WTC11 (cell line): ENCODE results near the gene MSANTD2. TPM values are rescaled to one million over a fixed set of nuclear protein-coding genes. Genes with fewer than 3 reads are reported as not detected.

Source experiments
- ATAC-seq: fragments of 200-7000 bp; cut with Tn5 transposase; 2 replicates; pipeline ENCODE4 v1.10.0; 2021; ENCODE audit warnings: mild to moderate bottlenecking, moderate library complexity
- CTCF ChIA-PET: fragments of 300-600 bp; sonication (Branson Sonifier 250); formaldehyde crosslinking; loops from one replicate; lab custom pipeline; 2021; ENCODE audit warnings: antibody characterized with exemption; lab: Charles Lee
- POLR2A ChIA-PET: fragments of 350-600 bp; sonication (Branson Sonifier 250); formaldehyde crosslinking; loops from one replicate; lab custom pipeline; 2021; ENCODE audit warnings: antibody characterized with exemption; lab: Charles Lee
- DNase-seq: peaks from one replicate; pipeline ENCODE4 v3.0.0; 2021; ENCODE audit warnings: low spot score
- H3K27ac Mint-ChIP-seq: 2 replicates; pipeline ENCODE4 v1.8.0; 2021; ENCODE audit warnings: mixed read lengths
- H3K27me3 Mint-ChIP-seq: 2 replicates; pipeline ENCODE4 v1.8.0; 2021; ENCODE audit warnings: low read depth, mild to moderate bottlenecking, moderate library complexity, mixed read lengths
- H3K36me3 Mint-ChIP-seq: 2 replicates; pipeline ENCODE4 v1.8.0; 2021; ENCODE audit warnings: mixed read lengths
- H3K4me1 Mint-ChIP-seq: 2 replicates; pipeline ENCODE4 v1.8.0; 2022; ENCODE audit warnings: mixed read lengths
- H3K4me3 Mint-ChIP-seq: 2 replicates; pipeline ENCODE4 v1.8.0; 2021; ENCODE audit warnings: mild to moderate bottlenecking, moderate library complexity, mixed read lengths
- H3K9me3 Mint-ChIP-seq: 2 replicates; pipeline ENCODE4 v1.8.0; 2021; ENCODE audit warnings: mixed read lengths
- CREM ChIP-seq: sonication (generic); formaldehyde crosslinking; IDR thresholded peaks from 2 replicates; pipeline ENCODE4 v1.8.1; 2022; ENCODE audit warnings: mild to moderate bottlenecking, missing genetic modification reagents, moderate library complexity
- CTCF ChIP-seq: fragments of 200-600 bp; IDR thresholded peaks from 2 replicates; pipeline ENCODE4 v1.8.0; 2022; ENCODE audit warnings: antibody characterized with exemption
- EMX1 ChIP-seq: fragments of 250-450 bp; sonication (Bioruptor Pico); IDR thresholded peaks from 2 replicates; pipeline ENCODE4 v1.8.0; 2021; ENCODE audit warnings: mild to moderate bottlenecking
- ESRRA ChIP-seq: sonication (generic); formaldehyde crosslinking; IDR thresholded peaks from 2 replicates; pipeline ENCODE4 v1.8.1; 2022; ENCODE audit warnings: mild to moderate bottlenecking, missing genetic modification reagents, borderline replicate concordance
- GRHL2 ChIP-seq: fragments of 250-450 bp; sonication (Bioruptor Pico); IDR thresholded peaks from 2 replicates; pipeline ENCODE4 v1.8.0; 2022; ENCODE audit warnings: mild to moderate bottlenecking, moderate library complexity; ENCODE audit not compliant: insufficient replicate concordance, severe bottlenecking
- HMGA2 ChIP-seq: fragments of 250-450 bp; sonication (Bioruptor Pico); IDR thresholded peaks from 2 replicates; pipeline ENCODE4 v1.4.0; 2021; ENCODE audit warnings: mild to moderate bottlenecking, moderate library complexity
- JUN ChIP-seq: sonication (generic); formaldehyde crosslinking; IDR thresholded peaks from 2 replicates; pipeline ENCODE4 v1.8.0; 2023; ENCODE audit warnings: mild to moderate bottlenecking, missing genetic modification reagents
- KAT7 ChIP-seq: sonication (generic); formaldehyde crosslinking; IDR thresholded peaks from 2 replicates; pipeline ENCODE4 v1.8.1; 2023; ENCODE audit warnings: missing genetic modification reagents, mild to moderate bottlenecking, borderline replicate concordance
- NFATC4 ChIP-seq: fragments of 250-450 bp; sonication (Bioruptor Pico); IDR thresholded peaks from 2 replicates; pipeline ENCODE4 v1.9.0; 2021; ENCODE audit warnings: mild to moderate bottlenecking
- NFE2L1 ChIP-seq: sonication (generic); formaldehyde crosslinking; IDR thresholded peaks from 2 replicates; pipeline ENCODE4 v1.8.1; 2023; ENCODE audit warnings: missing genetic modification reagents
- NFYB ChIP-seq: sonication (generic); formaldehyde crosslinking; conservative IDR thresholded peaks from 2 replicates; pipeline ENCODE4 v1.8.0; 2022; ENCODE audit warnings: low read depth, missing genetic modification reagents
- NR2C2 ChIP-seq: sonication (generic); formaldehyde crosslinking; IDR thresholded peaks from 2 replicates; pipeline ENCODE4 v1.8.0; 2022; ENCODE audit warnings: mild to moderate bottlenecking, missing genetic modification reagents
- OVOL2 ChIP-seq: fragments of 250-450 bp; sonication (Bioruptor Pico); IDR thresholded peaks from 2 replicates; pipeline ENCODE4 v1.9.0; 2021; ENCODE audit warnings: mild to moderate bottlenecking, borderline replicate concordance
- PRRX2 ChIP-seq: fragments of 250-450 bp; sonication (Bioruptor Pico); IDR thresholded peaks from 2 replicates; pipeline ENCODE4 v1.8.0; 2021; ENCODE audit warnings: mild to moderate bottlenecking
- SP1 ChIP-seq: sonication (generic); formaldehyde crosslinking; conservative IDR thresholded peaks from 2 replicates; pipeline ENCODE4 v1.8.1; 2022; ENCODE audit warnings: missing genetic modification reagents
- TEAD4 ChIP-seq: sonication (generic); formaldehyde crosslinking; IDR thresholded peaks from 2 replicates; pipeline ENCODE4 v1.8.0; 2022; ENCODE audit warnings: mild to moderate bottlenecking, missing genetic modification reagents
- ZNF121 ChIP-seq: sonication (generic); formaldehyde crosslinking; IDR thresholded peaks from 2 replicates; pipeline ENCODE4 v1.8.0; 2023; ENCODE audit warnings: missing genetic modification reagents
- ZNF219 ChIP-seq: sonication (generic); formaldehyde crosslinking; IDR thresholded peaks from 2 replicates; pipeline ENCODE4 v1.8.0; 2023; ENCODE audit warnings: missing genetic modification reagents, mild to moderate bottlenecking, borderline replicate concordance
- ZNF263 ChIP-seq: sonication (generic); formaldehyde crosslinking; IDR thresholded peaks from 2 replicates; pipeline ENCODE4 v1.8.1; 2022; ENCODE audit warnings: low read depth, mild to moderate bottlenecking, moderate library complexity, missing genetic modification reagents
- ZNF671 ChIP-seq: fragments of 250-450 bp; sonication (Bioruptor Pico); IDR thresholded peaks from 2 replicates; pipeline ENCODE4 v1.8.0; 2021; ENCODE audit warnings: mild to moderate bottlenecking
- total RNA-seq: library from RNA; stranded (reverse); gene quantifications from 3 replicates; pipeline ENCODE4 v1.2.3, GENCODE V29; 2021
- TF ChIP-seq, protein P1 (sequence below): sonication (generic); formaldehyde crosslinking; IDR thresholded peaks from 2 replicates; pipeline ENCODE4 v1.8.0; 2022; ENCODE audit warnings: mild to moderate bottlenecking, missing genetic modification reagents
- TF ChIP-seq, protein P2 (sequence below): sonication (generic); formaldehyde crosslinking; IDR thresholded peaks from 2 replicates; pipeline ENCODE4 v1.8.1; 2023; ENCODE audit warnings: mild to moderate bottlenecking, missing genetic modification reagents
- TF ChIP-seq, protein P3 (sequence below): fragments of 250-450 bp; sonication (Bioruptor Pico); IDR thresholded peaks from 2 replicates; pipeline ENCODE4 v2.1.2; 2022; ENCODE audit warnings: mild to moderate bottlenecking, moderate library complexity
- TF ChIP-seq, protein P4 (sequence below): sonication (generic); formaldehyde crosslinking; IDR thresholded peaks from 2 replicates; pipeline ENCODE4 v1.8.0; 2023; ENCODE audit warnings: missing genetic modification reagents
- TF ChIP-seq, protein P5 (sequence below): sonication (generic); formaldehyde crosslinking; IDR thresholded peaks from 2 replicates; pipeline ENCODE4 v1.8.1; 2023; ENCODE audit warnings: mild to moderate bottlenecking, missing genetic modification reagents, moderate library complexity
- TF ChIP-seq, protein P6 (sequence below): fragments of 250-450 bp; sonication (Bioruptor Pico); conservative IDR thresholded peaks from 2 replicates; pipeline ENCODE4 v1.9.0; 2021; ENCODE audit warnings: mild to moderate bottlenecking

The MSANTD2 gene
- total RNA-seq, 1 experiment from 2014 or later: 17.5 TPM

DNA sequence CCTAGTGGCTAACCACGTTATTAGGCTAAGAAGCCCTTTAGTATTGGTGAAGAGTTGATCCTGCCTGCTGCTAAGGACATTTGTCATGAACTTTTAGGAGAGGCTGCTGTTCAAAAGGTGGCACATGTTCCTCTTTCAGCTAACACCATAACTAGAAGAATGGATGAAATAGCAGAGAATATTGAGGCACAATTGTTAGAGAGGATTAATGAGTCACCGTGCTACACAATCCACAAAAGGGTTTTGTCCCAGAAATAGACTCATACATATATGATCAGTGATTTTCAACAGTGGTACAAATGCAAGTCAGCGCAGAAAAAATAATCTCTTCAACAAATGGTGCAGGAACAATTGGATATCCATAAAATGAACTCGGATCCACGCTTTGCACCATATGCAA, 7.0 kb upstream of the MSANTD2 start:
- no peaks in the 10 kb centered on the region; the same call in 1 of the 2 replicates for H3K27me3 Mint-ChIP-seq
- no peak overlapping the region for H3K27ac Mint-ChIP-seq
- DNase-seq (no peak), ATAC-seq (no peak)
- H3K4me1 Mint-ChIP-seq: no peaks in the 10 kb centered on the region; the same call in 1 of the 2 replicates
- no peak for TF ChIP-seq ZNF219 (CRISPR knock-in tag)
- TF ChIP-seq, protein P1, sequence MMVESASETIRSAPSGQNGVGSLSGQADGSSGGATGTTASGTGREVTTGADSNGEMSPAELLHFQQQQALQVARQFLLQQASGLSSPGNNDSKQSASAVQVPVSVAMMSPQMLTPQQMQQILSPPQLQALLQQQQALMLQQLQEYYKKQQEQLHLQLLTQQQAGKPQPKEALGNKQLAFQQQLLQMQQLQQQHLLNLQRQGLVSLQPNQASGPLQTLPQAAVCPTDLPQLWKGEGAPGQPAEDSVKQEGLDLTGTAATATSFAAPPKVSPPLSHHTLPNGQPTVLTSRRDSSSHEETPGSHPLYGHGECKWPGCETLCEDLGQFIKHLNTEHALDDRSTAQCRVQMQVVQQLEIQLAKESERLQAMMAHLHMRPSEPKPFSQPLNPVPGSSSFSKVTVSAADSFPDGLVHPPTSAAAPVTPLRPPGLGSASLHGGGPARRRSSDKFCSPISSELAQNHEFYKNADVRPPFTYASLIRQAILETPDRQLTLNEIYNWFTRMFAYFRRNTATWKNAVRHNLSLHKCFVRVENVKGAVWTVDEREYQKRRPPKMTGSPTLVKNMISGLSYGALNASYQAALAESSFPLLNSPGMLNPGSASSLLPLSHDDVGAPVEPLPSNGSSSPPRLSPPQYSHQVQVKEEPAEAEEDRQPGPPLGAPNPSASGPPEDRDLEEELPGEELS (CRISPR knock-in tag): no peak
- TF ChIP-seq PRRX2 (CRISPR knock-in tag): no peak
- TF ChIP-seq NFE2L1: no peak
- TF ChIP-seq EMX1: no peak
- TF ChIP-seq, protein P2, sequence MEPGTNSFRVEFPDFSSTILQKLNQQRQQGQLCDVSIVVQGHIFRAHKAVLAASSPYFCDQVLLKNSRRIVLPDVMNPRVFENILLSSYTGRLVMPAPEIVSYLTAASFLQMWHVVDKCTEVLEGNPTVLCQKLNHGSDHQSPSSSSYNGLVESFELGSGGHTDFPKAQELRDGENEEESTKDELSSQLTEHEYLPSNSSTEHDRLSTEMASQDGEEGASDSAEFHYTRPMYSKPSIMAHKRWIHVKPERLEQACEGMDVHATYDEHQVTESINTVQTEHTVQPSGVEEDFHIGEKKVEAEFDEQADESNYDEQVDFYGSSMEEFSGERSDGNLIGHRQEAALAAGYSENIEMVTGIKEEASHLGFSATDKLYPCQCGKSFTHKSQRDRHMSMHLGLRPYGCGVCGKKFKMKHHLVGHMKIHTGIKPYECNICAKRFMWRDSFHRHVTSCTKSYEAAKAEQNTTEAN (CRISPR knock-in tag): no peak
- no peak for TF ChIP-seq GRHL2
- no peak for TF ChIP-seq NFYB
- no peak for TF ChIP-seq KAT7 (CRISPR knock-in tag)
- TF ChIP-seq ZNF121: no peak
- TF ChIP-seq, protein P3, sequence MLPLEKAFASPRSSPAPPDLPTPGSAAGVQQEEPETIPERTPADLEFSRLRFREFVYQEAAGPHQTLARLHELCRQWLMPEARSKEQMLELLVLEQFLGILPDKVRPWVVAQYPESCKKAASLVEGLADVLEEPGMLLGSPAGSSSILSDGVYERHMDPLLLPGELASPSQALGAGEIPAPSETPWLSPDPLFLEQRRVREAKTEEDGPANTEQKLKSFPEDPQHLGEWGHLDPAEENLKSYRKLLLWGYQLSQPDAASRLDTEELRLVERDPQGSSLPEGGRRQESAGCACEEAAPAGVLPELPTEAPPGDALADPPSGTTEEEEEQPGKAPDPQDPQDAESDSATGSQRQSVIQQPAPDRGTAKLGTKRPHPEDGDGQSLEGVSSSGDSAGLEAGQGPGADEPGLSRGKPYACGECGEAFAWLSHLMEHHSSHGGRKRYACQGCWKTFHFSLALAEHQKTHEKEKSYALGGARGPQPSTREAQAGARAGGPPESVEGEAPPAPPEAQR (CRISPR knock-in tag): no peak
- H3K4me3 Mint-ChIP-seq: no peak overlapping the region
- ChIA-PET POLR2A (no interaction called here), CTCF (interaction anchor here (0.6 to 1.5 kb wide), 4 partner anchors 14 to 58 kb away, joined by 3 to 9 read pairs (median 8); partner anchors contain the start of gene ROBO3)
- peaks cover 10% of the 10 kb centered on the region for H3K36me3 Mint-ChIP-seq
- peaks cover 4% of the 10 kb centered on the region; the same call in 1 of the 2 replicates for H3K9me3 Mint-ChIP-seq

DNA sequence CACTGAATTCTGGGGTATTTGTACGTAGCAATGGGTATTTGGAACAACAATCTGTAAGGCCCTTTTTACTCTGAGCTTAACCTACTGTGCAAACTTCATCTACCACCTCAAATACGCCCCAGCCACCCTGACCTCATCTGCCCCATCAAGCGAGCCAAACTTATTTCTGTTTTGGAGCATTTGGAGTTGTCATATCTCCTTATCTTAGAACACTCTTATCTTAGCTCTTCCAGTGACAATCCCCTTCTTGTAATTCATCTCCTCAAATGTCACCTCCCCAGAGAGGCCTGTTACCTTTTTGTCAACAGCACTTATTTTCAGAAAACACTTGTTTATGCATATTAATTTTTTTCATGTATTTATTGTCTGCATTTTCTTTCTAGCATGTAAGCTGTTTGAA, 4.7 kb upstream of the MSANTD2 start:
- H3K4me3 Mint-ChIP-seq: no peak overlapping the region
- no peak overlapping the region for H3K27ac Mint-ChIP-seq
- peaks cover 9% of the 10 kb centered on the region for H3K4me1 Mint-ChIP-seq
- no peak for DNase-seq
- peaks cover 4% of the 10 kb centered on the region; the same call in 1 of the 2 replicates for H3K9me3 Mint-ChIP-seq
- no peak for ATAC-seq
- H3K27me3 Mint-ChIP-seq: no peaks in the 10 kb centered on the region; the same call in 1 of the 2 replicates
- TF ChIP-seq CTCF (no peak), ZNF671 (CRISPR knock-in tag) (no peak), ZNF121 (no peak), OVOL2 (CRISPR knock-in tag) (no peak), TEAD4 (CRISPR knock-in tag) (no peak), ESRRA (CRISPR knock-in tag) (no peak), NR2C2 (no peak), HMGA2 (CRISPR knock-in tag) (no peak), NFATC4 (CRISPR knock-in tag) (no peak), NFYB (no peak), ZNF263 (CRISPR knock-in tag) (no peak), KAT7 (CRISPR knock-in tag) (no peak), ZNF219 (CRISPR knock-in tag) (no peak), SP1 (CRISPR knock-in tag) (no peak), JUN (CRISPR knock-in tag) (no peak), CREM (no peak), GRHL2 (no peak)
- TF ChIP-seq, protein P4, sequence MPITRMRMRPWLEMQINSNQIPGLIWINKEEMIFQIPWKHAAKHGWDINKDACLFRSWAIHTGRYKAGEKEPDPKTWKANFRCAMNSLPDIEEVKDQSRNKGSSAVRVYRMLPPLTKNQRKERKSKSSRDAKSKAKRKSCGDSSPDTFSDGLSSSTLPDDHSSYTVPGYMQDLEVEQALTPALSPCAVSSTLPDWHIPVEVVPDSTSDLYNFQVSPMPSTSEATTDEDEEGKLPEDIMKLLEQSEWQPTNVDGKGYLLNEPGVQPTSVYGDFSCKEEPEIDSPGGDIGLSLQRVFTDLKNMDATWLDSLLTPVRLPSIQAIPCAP (CRISPR knock-in tag): no peak
- TF ChIP-seq, protein P5, sequence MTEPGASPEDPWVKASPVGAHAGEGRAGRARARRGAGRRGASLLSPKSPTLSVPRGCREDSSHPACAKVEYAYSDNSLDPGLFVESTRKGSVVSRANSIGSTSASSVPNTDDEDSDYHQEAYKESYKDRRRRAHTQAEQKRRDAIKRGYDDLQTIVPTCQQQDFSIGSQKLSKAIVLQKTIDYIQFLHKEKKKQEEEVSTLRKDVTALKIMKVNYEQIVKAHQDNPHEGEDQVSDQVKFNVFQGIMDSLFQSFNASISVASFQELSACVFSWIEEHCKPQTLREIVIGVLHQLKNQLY (CRISPR knock-in tag): no peak
- TF ChIP-seq, protein P6, sequence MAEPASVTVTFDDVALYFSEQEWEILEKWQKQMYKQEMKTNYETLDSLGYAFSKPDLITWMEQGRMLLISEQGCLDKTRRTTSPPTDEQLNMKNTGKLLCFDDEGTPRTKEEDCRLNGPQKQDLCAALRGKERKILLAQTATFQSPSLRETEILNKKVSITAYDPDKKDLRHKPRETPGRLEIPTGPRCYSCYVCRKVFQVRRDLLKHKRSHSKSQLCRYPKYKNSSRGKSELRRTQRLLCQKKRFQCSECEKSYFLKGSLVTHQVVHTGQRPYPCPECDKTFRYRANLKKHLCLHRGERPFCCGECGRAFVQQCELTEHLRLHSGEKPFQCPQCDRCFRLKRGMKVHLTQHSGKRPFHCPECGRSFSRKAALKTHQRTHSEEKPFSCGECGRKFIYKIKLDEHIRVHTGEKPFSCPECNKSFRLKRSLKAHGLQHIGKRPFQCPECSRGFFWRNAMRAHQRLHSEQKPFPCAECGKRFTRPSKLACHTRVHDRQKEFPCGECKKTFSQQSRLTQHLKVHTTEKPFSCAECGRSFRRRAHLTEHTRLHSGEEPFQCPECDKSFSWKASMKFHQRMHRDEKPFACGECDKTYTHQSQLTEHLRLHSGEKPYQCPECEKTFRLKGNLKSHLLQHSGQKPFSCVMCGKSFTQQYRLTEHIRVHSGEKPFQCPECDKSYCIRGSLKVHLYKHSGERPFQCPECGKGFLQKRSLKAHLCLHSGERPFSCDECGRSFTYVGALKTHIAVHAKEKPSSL: no peak
- CTCF ChIA-PET: interaction anchor here (1.1 to 1.9 kb wide), 3 partner anchors 11 to 47 kb away, joined by 3 to 6 read pairs (median 4); no protein-coding TSS in a partner anchor
- POLR2A ChIA-PET: no interaction called here
- peaks cover 10% of the 10 kb centered on the region for H3K36me3 Mint-ChIP-seq
